ENCODE measurements around the gene CEP57L1.

Gene CEP57L1

DNA sequence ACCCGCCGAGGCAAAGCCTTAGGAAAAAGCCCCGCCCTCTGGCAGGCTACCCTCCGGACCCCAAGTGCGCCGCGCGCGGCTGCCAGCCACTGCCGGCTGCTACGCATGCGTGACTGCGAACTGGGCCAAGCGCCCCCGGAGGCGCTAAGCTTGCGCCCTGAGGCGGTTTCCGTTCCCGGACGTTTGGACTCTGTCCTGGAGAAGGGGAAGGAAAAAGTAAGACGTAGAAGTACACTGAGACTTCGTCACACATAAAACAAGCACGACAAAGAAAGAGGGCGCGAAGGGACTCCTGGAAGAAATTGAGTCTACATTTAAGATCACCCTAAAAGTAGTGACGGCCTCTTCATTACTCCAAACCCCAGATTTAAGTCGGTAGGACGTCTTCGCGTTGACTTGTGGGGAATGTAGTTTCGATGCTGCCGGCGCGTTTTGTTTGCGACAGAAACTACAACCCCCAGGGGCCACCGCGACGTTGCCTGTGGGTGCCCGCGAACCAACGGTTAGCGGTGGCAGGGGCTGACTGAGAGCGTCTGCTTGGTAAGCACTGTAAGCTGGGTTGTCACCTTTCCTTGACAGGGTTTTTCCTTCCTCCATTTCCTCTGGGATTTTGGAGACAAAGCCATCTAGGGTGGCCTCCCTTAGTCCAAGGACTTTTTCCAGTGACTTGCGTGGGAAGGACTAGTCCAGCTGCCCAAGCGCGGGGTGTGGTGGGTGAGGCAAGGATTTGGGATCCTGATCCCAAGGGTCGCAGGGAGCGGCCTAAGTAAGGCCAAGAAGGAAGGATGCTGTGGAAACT is at the start of gene CEP57L1:
TSS of gene CEP57L1 (plus strand) at position 472 of the 799 bp plus-strand sequence. CDS start 49,715 bp downstream, outside the sequence.
- peak; percentile 87 to 88 for DNase-seq (ENCODE audit: low read depth in 2 of 2)

DNA sequence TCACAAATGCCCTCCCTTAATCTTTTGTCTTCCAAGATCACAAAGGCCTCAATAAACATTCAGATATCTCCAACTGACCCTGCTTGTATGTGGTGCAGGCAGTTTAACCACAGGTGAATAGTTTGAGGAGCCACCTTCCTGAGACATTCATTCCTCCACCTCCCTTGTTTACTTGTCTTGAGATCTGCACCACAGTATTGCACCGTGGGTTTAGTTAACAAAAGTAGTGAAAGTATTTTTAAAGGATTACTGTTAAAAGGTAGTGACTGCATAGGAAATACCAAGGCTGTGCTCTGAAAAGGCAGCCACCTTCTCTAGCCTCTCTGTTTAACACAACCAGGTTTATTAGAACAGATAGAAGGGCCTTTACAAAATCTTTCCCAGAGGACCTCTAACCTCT is 47.1 kb upstream of the CEP57L1 start:
- no peak for DNase-seq (ENCODE audit: low read depth in 2 of 2)

DNA sequence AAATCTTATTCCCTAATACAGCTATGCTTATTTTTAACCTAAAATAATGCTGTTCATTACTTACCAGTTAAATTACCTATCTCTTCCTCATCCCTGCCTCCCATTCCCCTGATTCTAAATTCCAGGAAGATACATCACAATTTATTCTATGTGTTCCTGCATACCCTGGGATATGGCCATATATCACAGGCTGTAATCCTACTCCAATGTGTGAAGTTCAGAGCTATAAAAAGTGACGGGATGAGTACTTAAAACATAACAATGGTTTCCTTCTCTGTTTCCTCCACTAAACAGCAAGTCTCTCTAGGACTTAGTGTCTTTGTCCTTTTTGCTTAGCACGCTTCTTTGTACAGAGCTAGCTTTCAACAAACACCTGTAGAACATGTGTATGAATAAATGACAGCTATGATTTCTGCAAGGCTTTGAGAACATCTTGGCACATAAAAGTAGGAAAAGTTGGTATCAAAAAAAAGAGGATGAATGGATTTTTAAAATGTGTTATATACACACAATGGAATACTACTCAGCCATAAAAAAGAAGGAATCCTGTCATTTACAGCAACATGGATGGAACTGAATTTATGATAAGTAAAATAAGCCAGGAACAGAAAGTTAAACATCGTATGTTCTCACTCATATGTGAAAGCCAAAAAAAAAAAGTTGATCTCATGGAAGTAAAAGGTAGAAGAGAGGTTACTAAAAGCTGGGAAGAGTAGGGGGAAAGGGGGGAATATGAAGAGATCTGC is 46.5 kb upstream of the CEP57L1 start:
- DNase-seq (ENCODE audit: low read depth in 2 of 2) = no peak

DNA sequence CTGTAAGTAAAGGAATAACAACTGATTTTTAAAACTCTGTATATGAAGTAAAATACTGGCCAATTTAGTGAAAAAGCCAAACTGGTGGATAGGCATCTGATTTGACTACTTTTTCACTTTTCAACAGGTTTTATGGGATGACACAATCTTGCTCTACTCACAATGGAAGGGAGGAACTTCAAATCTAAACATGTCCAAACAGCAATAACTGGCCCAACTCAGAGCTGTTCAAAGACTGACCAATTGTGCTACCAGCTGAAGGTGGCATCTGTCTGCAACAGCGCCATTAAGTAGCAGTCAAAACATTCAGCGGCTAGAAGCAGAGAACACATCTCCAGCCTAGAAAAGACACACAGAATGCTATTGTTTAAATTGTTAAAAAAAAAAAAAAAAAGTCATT is 45.3 kb upstream of the CEP57L1 start:
- DNase-seq (ENCODE audit: low read depth in 2 of 2) = no peak

DNA sequence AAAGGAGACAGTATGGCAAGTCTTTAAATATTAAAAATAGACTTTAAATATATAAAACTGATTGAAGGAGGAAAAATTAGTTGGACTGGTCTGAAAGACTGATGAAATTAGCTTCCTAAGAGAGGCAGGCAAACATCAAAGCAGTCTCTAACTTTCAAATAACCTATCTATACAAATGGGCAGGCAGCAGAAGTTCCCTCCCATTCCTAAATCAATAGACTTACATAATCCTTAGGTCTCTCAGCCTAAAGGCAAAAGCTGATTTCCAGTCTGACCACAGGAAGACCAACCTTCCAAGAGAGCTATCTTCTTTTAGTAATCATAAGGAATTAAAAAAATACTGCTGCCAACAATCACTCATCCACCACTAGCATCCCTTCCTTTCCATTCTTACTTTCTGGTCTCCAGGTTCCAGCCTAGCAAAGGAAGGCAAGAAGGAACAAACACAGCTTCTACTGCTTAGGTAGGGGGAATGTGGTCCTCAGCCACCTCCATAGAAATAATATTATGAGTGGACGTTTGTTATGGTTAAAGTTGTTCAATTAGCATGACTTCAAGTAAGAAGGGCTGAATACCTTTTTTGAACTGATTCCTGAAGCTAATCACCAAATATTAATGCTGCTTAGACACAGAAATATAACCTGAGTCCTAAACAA is 44.7 kb upstream of the CEP57L1 start:
- DNase-seq (ENCODE audit: low read depth in 2 of 2) = no peak

DNA sequence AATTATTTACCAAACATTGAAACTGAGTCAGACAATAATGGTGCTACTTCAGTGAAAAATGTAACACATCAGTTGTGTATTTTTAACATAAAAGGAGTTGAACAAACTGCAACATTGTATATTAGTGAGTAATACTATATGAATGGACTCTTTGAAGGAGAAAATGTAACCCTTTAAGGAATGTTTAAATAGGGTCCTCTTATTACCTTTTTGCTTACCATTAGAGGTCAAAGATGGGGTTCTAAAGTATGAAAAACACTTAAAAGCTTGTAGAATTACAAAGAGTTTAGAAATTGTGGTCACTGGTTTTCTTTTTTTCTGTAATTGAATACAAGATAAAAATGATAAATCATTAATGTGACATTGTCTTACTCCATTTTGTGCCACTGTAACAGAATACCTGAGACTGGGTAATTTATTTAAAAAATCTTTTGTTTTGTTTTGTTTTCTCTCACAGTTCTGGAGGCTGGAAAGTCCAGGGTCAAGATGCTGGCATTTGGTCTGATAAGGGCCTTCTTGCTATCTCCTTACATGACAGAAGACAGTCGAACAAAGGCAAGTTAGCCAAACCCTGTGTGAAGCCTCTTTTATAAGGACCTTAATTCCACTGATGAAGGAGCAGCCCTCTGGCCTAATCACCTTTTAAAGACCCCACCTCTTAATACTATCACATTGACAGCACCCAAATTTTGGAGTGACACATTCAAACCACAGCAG is 43.8 kb upstream of the CEP57L1 start:
- no peak for DNase-seq (ENCODE audit: low read depth in 2 of 2)

DNA sequence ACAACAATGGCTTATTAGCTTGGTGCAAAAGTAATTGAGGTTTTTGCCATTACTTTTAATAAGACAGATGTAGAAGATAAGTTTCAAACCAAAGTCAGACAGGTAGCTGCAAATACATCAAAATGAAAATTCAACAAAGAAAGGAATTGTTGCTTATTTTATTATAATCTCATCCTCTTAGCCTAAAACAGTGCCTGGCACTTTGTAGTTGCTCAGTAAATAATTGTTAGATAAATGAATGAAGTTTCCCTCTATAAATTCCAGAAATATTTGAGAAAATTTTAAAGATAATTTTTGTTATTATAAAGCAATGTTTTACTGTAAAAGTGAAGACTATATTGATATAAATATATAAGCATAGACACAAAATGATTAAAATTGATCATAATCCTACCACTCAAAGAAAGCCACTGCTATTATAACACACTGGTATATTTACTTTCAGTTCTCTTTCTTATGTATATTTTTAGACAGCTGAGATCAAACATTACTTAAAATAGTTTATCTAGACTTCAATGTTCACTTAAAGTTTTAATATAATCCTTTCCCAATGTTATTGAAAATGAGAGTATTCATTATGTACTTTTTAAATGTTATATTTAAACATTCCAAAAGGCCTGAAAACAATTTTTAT is 43.2 kb upstream of the CEP57L1 start:
- DNase-seq (ENCODE audit: low read depth in 2 of 2) = no peak

DNA sequence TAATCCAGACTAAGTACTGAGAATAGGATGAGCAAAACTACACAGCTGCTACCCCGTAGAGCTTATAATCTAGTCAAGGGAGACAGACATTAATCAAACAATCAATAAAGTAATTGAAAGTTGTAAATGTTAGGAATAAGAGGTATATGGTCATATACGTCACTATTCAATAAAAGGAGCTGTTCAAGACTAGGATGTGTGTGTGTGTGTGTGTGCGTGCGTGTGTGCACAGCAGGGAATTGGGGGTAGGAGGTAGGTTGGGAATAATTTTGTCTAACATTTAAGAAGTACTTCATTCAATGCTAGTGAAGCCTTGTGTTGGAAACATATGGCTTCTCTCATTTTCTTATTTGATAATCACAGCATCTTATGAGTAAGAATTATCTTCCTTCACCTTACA is 42.5 kb upstream of the CEP57L1 start:
- DNase-seq (ENCODE audit: low read depth in 2 of 2) = no peak

DNA sequence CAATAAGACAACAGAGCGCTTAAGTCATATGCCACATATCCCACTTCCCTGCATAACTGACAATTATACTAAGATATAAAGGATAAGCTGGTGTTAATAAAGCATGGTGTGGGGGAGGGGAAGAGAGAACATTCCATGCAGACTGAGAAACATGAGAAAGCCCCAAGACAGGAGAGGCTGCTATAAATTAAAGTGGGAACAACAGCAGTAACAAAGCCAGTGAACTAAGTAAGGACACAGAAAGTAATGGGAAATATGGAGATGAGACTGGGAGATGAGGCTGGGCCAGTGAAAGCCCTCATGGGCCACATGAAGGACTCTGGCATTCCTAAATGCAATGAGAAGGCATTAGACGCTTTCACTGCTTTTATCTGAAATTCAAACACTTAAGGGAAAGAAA is 42.0 kb upstream of the CEP57L1 start:
- DNase-seq (ENCODE audit: low read depth in 2 of 2) = no peak

DNA sequence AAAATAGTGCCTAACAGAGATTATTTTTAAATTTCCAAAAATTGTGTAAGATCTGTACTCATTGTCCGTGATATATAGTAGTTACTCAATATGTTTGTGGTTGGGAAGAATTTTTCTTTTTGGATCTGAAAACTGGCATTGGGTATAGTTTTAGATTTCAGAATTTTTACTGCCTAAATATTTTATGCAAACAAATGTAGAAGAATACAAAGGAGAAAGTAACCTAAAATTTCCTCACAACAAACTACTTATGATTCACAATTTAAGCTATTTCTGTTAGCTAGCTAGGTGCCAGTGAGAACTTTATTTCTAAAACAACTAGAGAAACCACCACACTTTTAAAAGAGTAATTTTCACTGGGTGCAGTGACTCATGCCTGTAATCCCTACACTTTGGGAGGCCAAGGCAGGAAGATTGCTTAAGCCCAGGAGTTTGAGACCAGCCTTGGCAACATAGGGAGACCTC is 39.5 kb upstream of the CEP57L1 start:
- DNase-seq (ENCODE audit: low read depth in 2 of 2) = no peak

DNA sequence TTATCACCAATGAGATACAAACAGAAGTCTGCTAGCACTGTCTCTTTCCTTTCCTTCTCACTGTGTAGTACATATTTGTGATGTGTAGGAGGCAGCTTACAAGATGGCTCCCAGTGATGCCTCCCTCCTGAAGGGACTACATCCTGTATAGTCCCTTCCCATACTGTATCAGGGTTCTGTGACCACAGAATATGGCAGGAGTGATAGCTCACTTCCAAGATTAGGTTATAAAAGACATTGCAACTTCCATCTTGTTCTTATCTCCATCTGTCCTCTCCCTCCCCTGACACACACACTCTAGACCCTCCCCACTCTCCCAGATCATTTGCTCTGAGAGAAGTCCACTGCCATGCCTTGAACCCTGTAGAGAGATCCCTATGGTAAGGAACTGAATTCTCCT is 38.6 kb upstream of the CEP57L1 start:
- DNase-seq (ENCODE audit: low read depth in 2 of 2) = no peak

DNA sequence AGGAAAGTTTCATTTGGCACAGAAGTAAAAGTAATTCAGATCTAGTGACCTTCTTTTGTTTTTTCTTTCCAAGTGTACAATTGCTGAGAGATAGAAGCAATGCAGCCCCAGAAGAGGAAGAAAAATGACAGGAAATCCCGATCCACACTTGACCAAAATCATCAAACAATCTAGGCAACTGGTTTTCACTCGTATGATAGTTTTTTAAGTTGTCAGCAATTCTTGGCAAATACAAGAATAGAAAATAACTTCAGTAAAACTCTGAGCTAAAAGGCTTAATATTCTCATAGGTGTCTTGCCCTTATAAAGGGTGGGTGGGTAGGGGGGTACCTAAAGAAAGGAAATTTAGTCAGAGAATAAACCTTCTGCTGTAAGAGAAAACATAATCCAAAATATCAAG is 36.7 kb upstream of the CEP57L1 start:
- DNase-seq (ENCODE audit: low read depth in 2 of 2) = no peak

DNA sequence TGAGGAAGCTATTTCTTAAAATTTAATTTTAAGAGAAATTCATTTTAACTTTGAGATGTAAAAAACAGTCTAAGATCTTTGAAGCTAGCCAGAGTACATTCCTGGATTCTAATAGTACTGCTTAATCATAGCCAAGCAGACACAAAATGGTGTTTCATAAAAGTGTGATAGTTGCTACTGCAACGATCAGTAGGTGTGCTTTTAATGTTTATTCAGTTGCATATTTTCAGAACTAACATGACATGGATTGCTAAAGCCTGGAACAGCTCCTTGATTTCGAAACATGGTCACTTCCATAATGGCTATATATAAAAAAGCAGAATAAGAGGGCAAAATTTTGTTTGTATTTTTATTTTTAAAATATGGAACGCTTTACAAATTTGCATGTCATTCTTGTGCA is 36.2 kb upstream of the CEP57L1 start:
- no peak for DNase-seq (ENCODE audit: low read depth in 2 of 2)

DNA sequence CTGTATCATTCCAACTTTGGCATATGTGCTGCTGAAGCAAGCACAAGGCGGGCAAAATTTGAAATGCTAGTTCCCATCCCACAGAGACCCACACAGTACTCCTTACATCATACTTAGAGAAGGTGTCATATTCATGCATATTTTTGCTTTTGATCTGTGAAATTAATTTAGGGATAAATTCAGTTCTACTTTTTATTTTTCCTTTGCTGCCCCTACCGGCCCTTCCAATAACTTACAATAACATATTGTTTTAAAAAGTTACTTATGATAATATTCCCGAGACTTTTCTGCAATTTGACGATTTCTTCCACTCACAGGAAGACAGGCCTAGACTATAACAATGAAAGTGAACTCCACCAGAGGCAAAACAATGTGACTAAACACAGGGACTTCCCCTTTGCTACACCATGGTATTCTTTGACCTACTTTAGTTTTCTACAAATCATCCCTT is 35.7 kb upstream of the CEP57L1 start:
- no peak for DNase-seq (ENCODE audit: low read depth in 2 of 2)

DNA sequence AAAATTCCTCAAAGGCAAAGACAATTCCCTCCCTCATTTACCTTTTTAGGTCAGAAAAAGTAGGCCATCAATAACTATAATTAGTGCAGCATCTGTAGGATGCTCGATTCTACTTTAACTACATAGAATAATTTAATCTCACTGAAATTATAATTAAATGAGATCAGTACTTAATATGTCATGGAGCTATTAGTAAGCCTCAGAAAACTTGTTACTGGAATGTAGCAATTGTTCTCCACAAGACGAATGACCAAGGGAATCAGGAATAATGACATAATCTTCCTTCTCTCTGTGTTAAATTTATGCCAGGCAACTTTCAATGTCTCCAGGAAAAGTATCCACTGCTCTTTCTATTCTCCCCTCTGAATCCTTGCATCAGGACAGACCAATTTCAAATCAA is 34.7 kb upstream of the CEP57L1 start:
- DNase-seq (ENCODE audit: low read depth in 2 of 2) = no peak

DNA sequence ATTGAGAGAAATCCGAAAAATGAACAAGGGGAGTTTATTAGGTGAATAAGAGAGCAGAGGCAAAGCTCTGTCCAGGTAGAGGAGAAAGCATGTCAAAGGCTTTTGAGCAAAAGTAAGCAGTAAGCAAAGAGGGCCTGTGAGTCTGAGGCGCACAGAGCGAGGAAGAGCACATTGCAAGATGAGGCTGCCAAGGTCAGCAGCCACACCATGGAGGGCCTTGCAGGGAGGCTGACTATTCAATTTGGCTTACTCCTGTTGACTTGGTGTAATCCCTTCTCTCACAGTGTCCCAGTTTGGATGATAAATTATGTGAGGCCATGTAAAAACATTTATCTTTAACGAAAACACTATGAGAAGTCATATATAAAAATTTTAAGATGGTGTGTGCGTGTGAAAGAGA is 33.1 kb upstream of the CEP57L1 start:
- no peak for DNase-seq (ENCODE audit: low read depth in 2 of 2)

DNA sequence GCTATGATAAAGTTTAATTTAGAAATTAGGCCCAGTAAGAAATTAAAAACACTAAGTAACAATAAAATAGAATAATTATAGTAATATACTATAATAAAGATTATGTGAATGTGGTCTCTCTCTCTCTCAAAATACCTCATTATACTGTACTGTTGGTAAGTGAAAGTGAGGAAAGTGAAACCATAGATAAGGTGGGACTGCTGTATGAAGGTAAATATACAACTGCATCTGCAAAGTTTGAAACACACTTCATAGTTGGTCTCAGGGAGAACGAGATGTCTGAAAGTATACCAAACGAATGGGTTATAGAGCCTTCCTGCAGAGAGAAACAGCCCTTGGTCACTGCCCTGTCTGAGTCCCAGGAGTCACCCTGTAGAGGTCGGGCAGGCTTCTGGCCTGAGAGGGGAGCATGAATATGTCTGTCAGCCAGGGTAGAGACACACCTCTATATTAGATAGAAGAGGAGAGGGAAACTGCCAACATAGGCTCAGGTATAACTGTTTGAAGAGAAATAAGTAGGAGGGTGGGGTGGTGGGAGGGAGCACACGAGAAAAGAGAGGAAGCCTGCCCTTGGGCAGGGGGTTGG is 32.4 kb upstream of the CEP57L1 start:
- no peak for DNase-seq (ENCODE audit: low read depth in 2 of 2)

DNA sequence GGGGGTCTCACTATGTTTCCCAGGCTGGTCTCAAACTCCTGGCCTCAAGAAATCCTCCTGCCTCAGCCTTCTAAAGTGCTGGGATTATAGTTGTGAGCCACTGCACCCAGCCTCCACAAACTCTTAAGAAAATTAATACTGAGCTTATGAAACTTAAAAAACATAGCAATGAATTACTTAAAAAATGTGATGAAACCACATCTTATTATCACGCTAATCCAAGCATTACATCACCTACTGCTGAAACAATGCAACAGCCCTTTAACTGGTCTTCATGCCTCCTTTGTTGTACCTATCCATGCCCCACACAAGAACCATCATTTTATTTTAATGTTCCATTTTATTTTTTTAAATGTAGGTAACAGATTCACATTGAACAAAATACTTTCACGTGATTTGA is 25.6 kb upstream of the CEP57L1 start:
- DNase-seq (ENCODE audit: low read depth in 2 of 2) = no peak

DNA sequence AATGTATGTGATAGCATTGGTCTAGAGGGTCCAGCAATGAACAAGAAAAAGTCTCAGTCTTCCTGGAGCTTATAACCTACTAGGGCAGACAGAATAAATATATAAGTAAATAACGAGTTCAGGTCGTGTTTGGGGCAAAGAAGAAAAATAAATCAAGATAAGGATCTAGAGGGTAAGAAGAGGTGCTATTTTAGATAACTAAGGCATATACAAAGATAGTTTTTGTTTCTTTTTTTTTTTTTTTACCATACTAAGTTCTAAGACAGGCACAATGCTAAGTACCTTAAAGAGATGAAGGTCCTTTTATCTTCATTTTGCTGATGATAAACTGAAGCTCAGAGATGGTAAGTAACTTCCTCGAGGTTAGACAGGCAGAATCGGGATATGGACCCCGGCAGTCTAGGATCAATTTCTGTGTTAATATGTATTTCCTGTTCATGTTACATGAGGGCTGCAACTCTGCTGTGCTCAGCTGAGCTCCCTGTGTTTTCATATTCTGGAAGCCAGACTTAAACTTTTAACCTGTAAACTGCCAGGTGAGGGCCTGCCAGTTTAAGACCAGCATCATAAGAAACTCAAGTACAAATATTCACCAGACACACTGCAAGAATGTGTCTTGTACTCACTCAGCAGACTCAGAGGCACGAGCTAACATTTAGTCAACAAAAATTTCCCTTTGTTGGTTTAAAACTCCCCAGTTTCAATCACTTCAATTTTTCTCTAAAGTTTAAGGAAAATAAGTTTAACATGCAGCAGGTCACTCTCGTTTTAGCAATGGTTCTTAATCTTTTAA is 24.0 kb upstream of the CEP57L1 start:
- no peak for DNase-seq (ENCODE audit: low read depth in 2 of 2)

Measured in activated CD4-positive, alpha-beta T cell treated with anti-CD3 and anti-CD28 coated beads for 24 hours (primary cell).